GM12865 (cell line): Measurements from ENCODE around the gene ADI1.
"Not testable (repeated sequence)": the region's sequence is repeated elsewhere in the genome, so short reads cannot be mapped to it uniquely, and the experiment has no call there.

Experiments used
- DNase-seq: peaks from one replicate; pipeline ENCODE4 v3.0.0; 2010; ENCODE audit warnings: low read depth
- H3K4me3 ChIP-seq: 2 replicates; pipeline ENCODE4 v1.5.1; 2011; ENCODE audit warnings: mild to moderate bottlenecking, low read depth, low read length, control low read depth
- CTCF ChIP-seq: IDR thresholded peaks from 2 replicates; pipeline ENCODE4 v1.5.1; 2011; ENCODE audit warnings: low read length, control low read depth, low read depth, inconsistent platforms; ENCODE audit not compliant: insufficient read depth; ENCODE audit errors: missing control alignments

ADI1 gene

GRCh38 chr2:3451926-3452671 is 67.2 kb downstream of the ADI1 start:
- no peak overlapping the region for H3K4me3 ChIP-seq
- no peak for DNase-seq
- TF ChIP-seq CTCF: no peak

GRCh38 chr2:3451169-3451568 is 68.2 kb downstream of the ADI1 start:
- DNase-seq: no peak
- TF ChIP-seq CTCF: no peak

GRCh38 chr2:3450385-3451010 is 68.8 kb downstream of the ADI1 start:
- H3K4me3 ChIP-seq: no peak overlapping the region
- no peak for DNase-seq
- no peak for TF ChIP-seq CTCF

More at GRCh38 chr2:3451169-3451568, 68.2 kb downstream of the ADI1 start:
- no peak overlapping the region for H3K4me3 ChIP-seq

- DNase-seq: no peak
- H3K4me3 ChIP-seq: no peak overlapping the region
- TF ChIP-seq CTCF: no peak
Observed at GRCh38 chr2:3449936-3450335, 69.4 kb downstream of the ADI1 start.

DNA sequence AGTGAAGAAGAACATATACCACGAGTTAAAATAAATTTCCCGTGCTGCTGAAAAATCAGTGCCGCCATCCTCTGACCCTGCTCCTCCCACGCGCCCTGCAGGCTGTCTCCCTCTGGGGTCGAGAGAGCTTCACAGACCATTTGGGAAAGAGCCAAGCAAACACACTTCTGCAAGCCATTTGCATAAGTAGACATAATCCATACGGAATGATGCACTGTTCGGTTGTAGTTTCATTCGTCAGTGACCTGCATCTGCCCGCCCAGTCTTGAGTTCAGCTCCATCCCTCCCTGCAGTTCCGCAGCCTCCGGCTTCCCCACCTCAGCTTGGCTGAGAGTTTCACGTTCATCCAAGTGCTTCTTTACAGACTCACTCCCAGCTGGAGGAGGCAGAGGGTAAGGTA is 70.2 kb downstream of the ADI1 start:
- TF ChIP-seq CTCF: no peak

DNA sequence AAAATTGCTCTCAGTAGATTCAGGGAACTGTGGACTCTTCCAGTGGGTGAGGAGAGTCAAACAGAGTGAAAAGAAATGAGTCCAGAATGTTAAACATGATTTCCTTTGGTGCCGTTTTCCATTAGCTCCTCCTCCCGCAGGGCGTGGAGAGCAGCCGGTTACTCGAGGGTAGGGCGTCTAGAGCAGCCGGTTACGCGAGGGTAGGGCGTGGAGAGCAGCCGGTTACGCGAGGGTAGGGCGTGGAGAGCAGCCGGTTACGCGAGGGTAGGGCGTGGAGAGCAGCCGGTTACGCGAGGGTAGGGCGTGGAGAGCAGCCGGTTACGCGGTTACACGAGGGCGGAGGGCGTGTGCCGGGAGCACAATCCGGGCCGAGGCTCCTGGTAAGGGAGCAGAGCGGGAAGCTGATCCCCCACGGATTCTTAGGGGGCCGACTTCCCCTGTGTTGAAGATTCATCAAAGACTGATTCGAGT is 70.9 kb downstream of the ADI1 start:
- not testable (repeated sequence) for H3K4me3 ChIP-seq

More for the DNA sequence above, 70.2 kb downstream of the ADI1 start:
- no peak overlapping the region for H3K4me3 ChIP-seq
- no peak for DNase-seq

GRCh38 chr2:3447789-3448317 is 71.5 kb downstream of the ADI1 start:
- DNase-seq: no peak
- H3K4me3 ChIP-seq: no peak overlapping the region
- no peak for TF ChIP-seq CTCF

More for the DNA sequence above, 70.9 kb downstream of the ADI1 start:
- not testable (repeated sequence) for DNase-seq
